PC-3 (cell line): ENCODE results near the gene TAS1R3. TPM values are rescaled to one million over a fixed set of nuclear protein-coding genes. Genes with fewer than 3 reads are reported as not detected.

Experiments
- ATAC-seq: fragments of 200-7000 bp; cut with Tn5 transposase; 2 replicates; pipeline ENCODE4 v1.9.1; 2020; ENCODE audit warnings: mild to moderate bottlenecking, moderate library complexity
- BruUV-seq: library from RNA; stranded (reverse); fragments of 400-500 nt; replicated peaks from 2 replicates; lab custom pipeline; 2021; lab: Mats Ljungman, UMichigan
- CTCF ChIA-PET: fragments of 300-600 bp; sonication (Branson Sonifier 250); formaldehyde crosslinking; loops from one replicate; lab custom pipeline; 2022; ENCODE audit warnings: antibody characterized with exemption; lab: Charles Lee
- POLR2A ChIA-PET: fragments of 300-600 bp; sonication (Branson Sonifier 250); formaldehyde crosslinking; loops from one replicate; lab custom pipeline; 2022; ENCODE audit warnings: antibody characterized with exemption; ENCODE audit not compliant: unreplicated experiment; lab: Charles Lee
- DNase-seq: peaks from one replicate; pipeline ENCODE4 v3.0.0-alpha.2; 2015
- H2AFZ ChIP-seq: fragments of 300-600 bp; sonication (generic); 2 replicates; pipeline ENCODE4 v1.6.0; 2016; ENCODE audit warnings: antibody characterized with exemption, low read length
- H3F3A ChIP-seq: fragments of 300-600 bp; sonication (generic); one replicate; pipeline ENCODE4 v1.6.0; 2017; ENCODE audit warnings: antibody characterized with exemption, low read length, control low read depth, mild to moderate bottlenecking; ENCODE audit not compliant: unreplicated experiment
- H3K27ac ChIP-seq: fragments of 300-600 bp; sonication (generic); 2 replicates; pipeline ENCODE4 v1.5.1; 2016; ENCODE audit warnings: mild to moderate bottlenecking, low read length
- H3K27me3 ChIP-seq: fragments of 300-600 bp; sonication (generic); 2 replicates; pipeline ENCODE4 v1.6.1; 2016; ENCODE audit warnings: low read length, mixed read lengths
- H3K36me3 ChIP-seq: fragments of 300-600 bp; sonication (generic); 2 replicates; pipeline ENCODE4 v1.6.1; 2016; ENCODE audit warnings: low read depth, mixed run types, low read length, mixed read lengths
- H3K4me1 ChIP-seq: fragments of 300-600 bp; sonication (generic); 2 replicates; pipeline ENCODE4 v1.5.1; 2016; ENCODE audit warnings: low read length; ENCODE audit not compliant: insufficient read depth
- H3K4me2 ChIP-seq: fragments of 300-600 bp; sonication (generic); 2 replicates; pipeline ENCODE4 v1.6.0; 2016; ENCODE audit warnings: low read length
- H3K4me3 ChIP-seq: fragments of 300-600 bp; sonication (generic); 2 replicates; pipeline ENCODE4 v1.5.1; 2016; ENCODE audit warnings: mild to moderate bottlenecking, low read length, mixed read lengths
- H3K79me2 ChIP-seq: fragments of 300-600 bp; sonication (generic); 2 replicates; pipeline ENCODE4 v1.6.1; 2017; ENCODE audit warnings: low read length, mixed read lengths
- H3K9ac ChIP-seq: fragments of 300-600 bp; sonication (generic); 2 replicates; pipeline ENCODE4 v1.6.0; 2016; ENCODE audit warnings: mild to moderate bottlenecking, low read length
- H3K9me2 ChIP-seq: fragments of 300-600 bp; sonication (generic); replicated peaks from 2 replicates; pipeline ENCODE4 v1.6.1; 2016; ENCODE audit warnings: mixed run types, low read length, mixed read lengths
- H3K9me3 ChIP-seq: fragments of 300-600 bp; sonication (generic); 2 replicates; pipeline ENCODE4 v1.6.1; 2016; ENCODE audit warnings: low read length, mixed read lengths
- H4K20me1 ChIP-seq: fragments of 300-600 bp; sonication (generic); 2 replicates; pipeline ENCODE4 v1.6.1; 2016; ENCODE audit warnings: low read length, mixed read lengths
- CTCF ChIP-seq: fragments of 300-600 bp; sonication (generic); conservative IDR thresholded peaks from 2 replicates; pipeline ENCODE4 v1.5.1; 2017; ENCODE audit warnings: antibody characterized with exemption, low read depth, mild to moderate bottlenecking, low read length
- EZH2 ChIP-seq: fragments of 300-600 bp; sonication (generic); IDR thresholded peaks from one replicate; pipeline ENCODE4 v1.6.1; 2017; ENCODE audit warnings: antibody characterized with exemption, mild to moderate bottlenecking, low read length; ENCODE audit not compliant: unreplicated experiment
- EZH2phosphoT487 ChIP-seq: fragments of 300-600 bp; sonication (generic); IDR thresholded peaks from 2 replicates; pipeline ENCODE4 v1.6.1; 2018; ENCODE audit warnings: mild to moderate bottlenecking, antibody characterized with exemption, low read length, borderline replicate concordance
- intact Hi-C: fragments of 100-400 bp; cut with micrococcal nuclease; formaldehyde crosslinking; loops from 2 replicates; pipeline ENCODE4 v1.9.0; 2023
- microRNA-seq: library from miRNA; unstranded; fragments of <30 nt; microRNA quantifications from one replicate; pipeline ENCODE4 v1.1.0, GENCODE V29; 2020; ENCODE audit not compliant: unreplicated experiment
- total RNA-seq: library from RNA; depleted of rRNA; stranded (reverse); fragments of >200 nt; gene quantifications from 2 replicates; pipeline ENCODE4 v1.2.3, GENCODE V29; 2014; rRNA removed

The TAS1R3 gene
- total RNA-seq, 1 experiment from 2014 or later = 1.9 TPM

- Histone ChIP-seq H3K9ac (no peak overlapping the region), H3K4me2 (no peak overlapping the region), H3F3A (peaks cover 9% of the 10 kb centered on the region), H3K27ac (no peak overlapping the region), H4K20me1 (no peaks in the 10 kb centered on the region), H3K4me3 (no peak overlapping the region), H3K4me1 (peaks cover 3% of the 10 kb centered on the region; the same call in 1 of the 2 replicates), H3K27me3 (no peaks in the 10 kb centered on the region), H3K79me2 (peaks cover 34% of the 10 kb centered on the region), H3K9me3 (no peaks in the 10 kb centered on the region), H3K36me3 (peaks cover 15% of the 10 kb centered on the region; the same call in 1 of the 2 replicates), H3K9me2 (no peaks in the 10 kb centered on the region), H2AFZ (no peak overlapping the region)
- TF ChIP-seq EZH2 = no peak
- no peak for TF ChIP-seq CTCF
- no peak for TF ChIP-seq EZH2phosphoT487
- ChIA-PET CTCF (no interaction called here), POLR2A (no interaction called here)
- no peak for ATAC-seq
- DNase-seq = no peak
- no TSS peak for BruUV-seq
- intact Hi-C loops = no loop called here
Measured at GRCh38 chr1:1380860-1381259, 49.8 kb downstream of the TAS1R3 start.

- Histone ChIP-seq H3K9ac (no peak overlapping the region), H3K4me2 (no peak overlapping the region), H3K27ac (no peak overlapping the region), H3K4me1 (no peaks in the 10 kb centered on the region), H3K27me3 (no peaks in the 10 kb centered on the region), H4K20me1 (no peaks in the 10 kb centered on the region), H3K9me3 (no peaks in the 10 kb centered on the region), H3K36me3 (peaks cover 19% of the 10 kb centered on the region), H3F3A (peaks cover 5% of the 10 kb centered on the region), H2AFZ (no peak overlapping the region), H3K4me3 (no peak overlapping the region), H3K9me2 (no peaks in the 10 kb centered on the region), H3K79me2 (peaks cover 38% of the 10 kb centered on the region)
- intact Hi-C loops = no loop called here
- TF ChIP-seq EZH2 (no peak), CTCF (no peak), EZH2phosphoT487 (no peak)
- ATAC-seq (no peak), DNase-seq (no peak)
- ChIA-PET CTCF (no interaction called here), POLR2A (no interaction called here)
- BruUV-seq = no TSS peak
Measured at GRCh38 chr1:1381294-1381693, 50.2 kb downstream of the TAS1R3 start.

Small RNA genes within 50 kb of the gene (microRNA-seq; reads per million reads assigned to microRNA genes)
- gene MIR6726 (3.3 reads per million, percentile 9 among the genes with 10 or more reads in this experiment), gene MIR6727 (not detected), gene MIR6808 (1.3 reads per million)

Other genes with a start within 250 kb of the TAS1R3 start
- 61.7 and 78.0 TPM in 2 replicates for gene C1orf159, start 215.2 kb upstream of the TAS1R3 start, total RNA-seq
- 0.36 and 0.46 TPM in 2 replicates for gene TTLL10, start 157.4 kb upstream of the TAS1R3 start, total RNA-seq
- gene TNFRSF18, start 124.7 kb upstream of the TAS1R3 start, total RNA-seq = 87.2 and 120 TPM in 2 replicates
- 0.11 and 0.17 TPM in 2 replicates for gene TNFRSF4, start 117.1 kb upstream of the TAS1R3 start, total RNA-seq
- gene SDF4, start 99.3 kb upstream of the TAS1R3 start, total RNA-seq = 254 and 317 TPM in 2 replicates
- 74.0 and 92.2 TPM in 2 replicates for gene B3GALT6, start 99.0 kb upstream of the TAS1R3 start, total RNA-seq
- gene C1QTNF12, start 84.6 kb upstream of the TAS1R3 start, total RNA-seq = 2.8 and 3.9 TPM in 2 replicates
- gene UBE2J2, start 57.4 kb upstream of the TAS1R3 start, total RNA-seq = 182 and 200 TPM in 2 replicates
- gene SCNN1D, start 50.8 kb upstream of the TAS1R3 start, total RNA-seq = 4.2 and 5.3 TPM in 2 replicates
- 116 and 178 TPM in 2 replicates for gene ACAP3, start 23.4 kb upstream of the TAS1R3 start, total RNA-seq
- gene PUSL1, start 22.7 kb upstream of the TAS1R3 start, total RNA-seq = 132 and 142 TPM in 2 replicates
- 254 and 324 TPM in 2 replicates for gene INTS11, start 6.6 kb upstream of the TAS1R3 start, total RNA-seq
- 141 and 168 TPM in 2 replicates for gene CPTP, start 6.5 kb upstream of the TAS1R3 start, total RNA-seq
- 626 and 813 TPM in 2 replicates for gene DVL1, start 18.1 kb downstream of the TAS1R3 start, total RNA-seq
- 25.3 and 29.0 TPM in 2 replicates for gene MXRA8, start 27.3 kb downstream of the TAS1R3 start, total RNA-seq
- gene AURKAIP1, start 43.9 kb downstream of the TAS1R3 start, total RNA-seq = 823 and 1,067 TPM in 2 replicates
- gene CCNL2, start 68.1 kb downstream of the TAS1R3 start, total RNA-seq = 356 and 385 TPM in 2 replicates
- 439 and 506 TPM in 2 replicates for gene MRPL20, start 76.0 kb downstream of the TAS1R3 start, total RNA-seq
- gene ANKRD65, start 90.0 kb downstream of the TAS1R3 start, total RNA-seq = 0.18 and 1.1 TPM in 2 replicates
- gene VWA1, start 104.4 kb downstream of the TAS1R3 start, total RNA-seq = 59.1 and 74.5 TPM in 2 replicates
- gene ATAD3C, start 118.4 kb downstream of the TAS1R3 start, total RNA-seq = 0.29 and 1.4 TPM in 2 replicates
- gene ATAD3B, start 140.5 kb downstream of the TAS1R3 start, total RNA-seq = 140 and 190 TPM in 2 replicates
- gene ATAD3A, start 180.9 kb downstream of the TAS1R3 start, total RNA-seq = 186 and 243 TPM in 2 replicates
- 0.87 and 2.0 TPM in 2 replicates for gene TMEM240, start 209.3 kb downstream of the TAS1R3 start, total RNA-seq
- gene SSU72, start 243.6 kb downstream of the TAS1R3 start, total RNA-seq = 283 and 310 TPM in 2 replicates